ENCODE measurements around the gene TCTA. TPM values are rescaled to one million over a fixed set of nuclear protein-coding genes. Genes with fewer than 3 reads are reported as not detected.
A peak's percentile ranks its signal among the peaks of the same experiment; 100 is the strongest.
"Not testable (repeated sequence)": the region's sequence is repeated elsewhere in the genome, so short reads cannot be mapped to it uniquely, and the experiment has no call there.

Gene TCTA
- total RNA-seq, 2 experiments from 2014 or later = 9.4 to 9.5 TPM

DNA sequence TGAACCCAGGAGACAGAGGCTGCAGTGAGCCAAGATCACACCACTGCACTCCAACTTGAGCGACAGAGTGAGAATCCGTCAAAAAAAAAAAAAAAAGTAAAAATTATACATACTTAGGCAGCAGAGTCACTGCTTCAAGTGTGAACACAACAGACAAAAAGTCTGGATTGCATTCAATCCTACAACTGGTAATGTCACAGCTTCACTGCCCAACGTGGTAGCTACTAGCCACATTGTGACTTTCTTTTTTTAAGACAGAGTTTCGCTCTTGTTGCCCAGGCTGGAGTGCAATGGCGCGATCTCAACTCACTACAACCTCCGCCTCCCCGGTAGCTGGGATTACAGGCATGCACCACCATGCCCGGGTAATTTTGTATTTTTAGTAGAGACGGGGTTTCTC is 20.9 kb upstream of the TCTA start:
- H3K27me3 Mint-ChIP-seq (ENCODE audit: low read depth); DNase-seq; intact Hi-C loops (cut with micrococcal nuclease); H3K27ac Mint-ChIP-seq; H3K4me3 Mint-ChIP-seq; H3K9me3 Mint-ChIP-seq; CTCF ChIA-PET: not testable (repeated sequence)
- Mint-ChIP-seq H3K4me1 (ENCODE audit: low read depth) (peaks cover 53% of the 10 kb centered on the region), H3K36me3 (ENCODE audit: low read depth) (peaks cover 19% of the 10 kb centered on the region)

DNA sequence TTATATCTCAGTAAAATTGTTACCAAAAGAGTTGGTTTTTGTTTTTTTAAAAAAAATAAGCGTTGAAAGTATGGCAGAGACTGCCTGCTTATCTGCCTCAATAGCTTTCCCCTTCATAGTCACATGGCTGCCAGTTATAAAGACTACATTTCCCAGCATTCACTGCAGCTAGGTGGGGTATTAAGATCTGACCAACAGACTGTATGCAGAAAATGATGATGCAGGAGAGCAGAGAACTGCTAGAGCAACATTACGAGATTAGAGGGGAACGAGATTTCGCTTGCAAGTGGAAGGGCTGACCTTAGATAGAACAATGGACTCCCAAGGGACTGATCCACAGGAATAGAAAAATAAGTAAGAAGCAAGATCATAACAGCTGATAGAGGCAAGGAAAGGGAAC is 14.8 kb upstream of the TCTA start:
- H3K36me3 Mint-ChIP-seq (ENCODE audit: low read depth) = peaks cover 28% of the 10 kb centered on the region
- H3K4me3 Mint-ChIP-seq = no peak overlapping the region
- intact Hi-C loops (cut with micrococcal nuclease) = no loop called here

DNA sequence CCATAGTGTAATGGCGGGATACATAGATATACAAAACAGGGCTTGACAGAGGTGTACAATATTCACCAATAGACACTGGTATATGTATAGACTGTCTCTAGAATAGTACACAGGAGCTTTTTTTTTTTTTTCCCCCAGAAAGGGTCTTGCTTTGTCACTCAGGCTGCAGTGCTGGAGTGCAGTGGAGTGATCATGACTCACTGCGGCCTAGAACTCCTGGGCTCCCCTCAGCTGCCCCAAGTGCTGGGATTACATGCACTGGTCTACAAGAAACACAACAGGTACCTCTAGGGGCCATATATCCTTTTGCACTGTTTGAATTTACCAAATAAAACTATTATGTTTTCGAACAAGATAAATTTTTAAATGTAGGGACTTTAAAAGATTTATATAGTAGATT is 12.8 kb upstream of the TCTA start:
- Mint-ChIP-seq H3K27ac (no peak overlapping the region), H3K27me3 (ENCODE audit: low read depth) (no peaks in the 10 kb centered on the region), H3K4me1 (ENCODE audit: low read depth) (peaks cover 58% of the 10 kb centered on the region), H3K9me3 (no peaks in the 10 kb centered on the region), H3K4me3 (no peak overlapping the region), H3K36me3 (ENCODE audit: low read depth) (peaks cover 30% of the 10 kb centered on the region)
- no peak for DNase-seq
- CTCF ChIA-PET = no interaction called here
- intact Hi-C loops (cut with micrococcal nuclease) = no loop called here

More for the DNA sequence above, 14.8 kb upstream of the TCTA start:
- no peaks in the 10 kb centered on the region for H3K9me3 Mint-ChIP-seq
- H3K27me3 Mint-ChIP-seq (ENCODE audit: low read depth) = no peaks in the 10 kb centered on the region
- peaks cover 63% of the 10 kb centered on the region for H3K4me1 Mint-ChIP-seq (ENCODE audit: low read depth)
- CTCF ChIA-PET = no interaction called here
- no peak for DNase-seq
- no peak overlapping the region for H3K27ac Mint-ChIP-seq

DNA sequence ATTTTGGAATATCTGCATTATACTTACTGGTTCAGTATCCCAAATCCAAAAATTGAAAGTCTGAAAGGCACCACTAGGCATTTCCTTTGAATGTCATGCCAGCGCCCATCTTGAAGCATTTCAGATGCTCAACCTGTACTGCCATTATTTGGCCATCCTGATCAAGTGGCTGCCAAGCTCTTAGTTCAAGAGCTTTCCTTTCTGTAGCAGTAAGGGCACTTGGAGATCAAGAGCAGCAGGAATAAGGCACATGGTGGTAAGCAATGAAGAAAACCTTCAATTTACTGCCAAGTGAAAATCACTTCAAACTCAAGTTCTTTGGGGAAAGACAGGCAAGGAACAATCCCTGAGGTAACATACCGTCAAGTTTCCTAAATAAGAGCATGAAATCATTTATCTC is 10.5 kb upstream of the TCTA start:
- CTCF ChIA-PET = interaction anchor here (0.7 to 1.0 kb wide), 2 partner anchors 19 to 48 kb away, joined by 3 to 5 read pairs; no protein-coding TSS in a partner anchor
- peaks cover 19% of the 10 kb centered on the region for H3K36me3 Mint-ChIP-seq (ENCODE audit: low read depth)

DNA sequence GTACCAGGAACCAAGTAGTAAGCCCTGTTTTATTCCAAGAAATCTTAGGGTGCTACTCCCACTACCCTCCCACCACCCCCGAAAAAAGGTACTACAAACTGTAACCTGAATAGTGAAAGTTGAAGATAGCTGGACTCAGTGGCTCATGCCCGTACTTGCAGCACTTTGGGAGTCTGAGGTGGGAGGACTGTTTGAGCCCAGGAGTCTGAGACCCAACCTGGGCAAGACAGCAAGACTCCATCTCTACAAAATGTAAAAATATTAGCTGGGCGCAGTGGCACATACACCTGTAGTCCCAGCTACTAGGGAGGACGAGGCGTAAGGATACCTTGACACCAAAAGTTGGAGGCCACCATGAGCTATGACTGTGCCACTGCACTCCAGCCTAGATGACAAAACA is 8.3 kb upstream of the TCTA start:
- H3K27me3 Mint-ChIP-seq (ENCODE audit: low read depth) = no peaks in the 10 kb centered on the region
- peaks cover 17% of the 10 kb centered on the region for H3K36me3 Mint-ChIP-seq (ENCODE audit: low read depth)
- CTCF ChIA-PET = interaction anchor here (0.6 to 0.7 kb wide), 2 partner anchors 39 to 301 kb away, joined by 3 to 6 read pairs; no protein-coding TSS in a partner anchor
- intact Hi-C loops (cut with micrococcal nuclease) = no loop called here
- H3K4me1 Mint-ChIP-seq (ENCODE audit: low read depth) = peaks cover 60% of the 10 kb centered on the region
- H3K4me3 Mint-ChIP-seq = no peak overlapping the region
- H3K27ac Mint-ChIP-seq = no peak overlapping the region
- no peak for DNase-seq
- H3K9me3 Mint-ChIP-seq = no peaks in the 10 kb centered on the region

More for the DNA sequence above, 10.5 kb upstream of the TCTA start:
- Mint-ChIP-seq H3K27me3 (ENCODE audit: low read depth) (no peaks in the 10 kb centered on the region), H3K9me3 (no peaks in the 10 kb centered on the region), H3K4me1 (ENCODE audit: low read depth) (peaks cover 54% of the 10 kb centered on the region), H3K4me3 (no peak overlapping the region), H3K27ac (no peak overlapping the region)
- intact Hi-C loops (cut with micrococcal nuclease) = no loop called here
- DNase-seq = no peak

DNA sequence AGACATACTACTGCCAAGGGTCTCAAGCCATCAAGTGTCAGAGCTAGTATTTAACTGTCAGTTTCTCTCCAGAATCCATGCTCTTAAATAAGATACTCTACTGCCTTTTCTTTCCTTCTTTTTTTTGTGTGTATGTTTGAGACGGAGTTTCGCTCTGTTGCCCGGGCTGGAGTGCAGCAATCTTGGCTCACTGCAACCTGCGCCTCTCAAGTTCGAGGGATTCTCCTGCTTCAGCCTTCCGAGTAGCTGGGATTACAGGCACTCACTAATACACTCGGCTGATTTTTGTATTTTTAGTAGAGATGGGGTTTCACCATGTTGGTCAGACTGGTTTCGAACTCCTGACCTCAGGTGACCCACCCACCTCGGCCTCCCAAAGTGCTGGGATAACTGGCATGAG is 6.7 kb upstream of the TCTA start:
- H3K27me3 Mint-ChIP-seq (ENCODE audit: low read depth); H3K9me3 Mint-ChIP-seq; DNase-seq; CTCF ChIA-PET; intact Hi-C loops (cut with micrococcal nuclease); H3K4me3 Mint-ChIP-seq: not testable (repeated sequence)
- Mint-ChIP-seq H3K27ac (peak overlapping the region; percentile 71), H3K4me1 (ENCODE audit: low read depth) (peaks cover 59% of the 10 kb centered on the region), H3K36me3 (ENCODE audit: low read depth) (peaks cover 12% of the 10 kb centered on the region)

DNA sequence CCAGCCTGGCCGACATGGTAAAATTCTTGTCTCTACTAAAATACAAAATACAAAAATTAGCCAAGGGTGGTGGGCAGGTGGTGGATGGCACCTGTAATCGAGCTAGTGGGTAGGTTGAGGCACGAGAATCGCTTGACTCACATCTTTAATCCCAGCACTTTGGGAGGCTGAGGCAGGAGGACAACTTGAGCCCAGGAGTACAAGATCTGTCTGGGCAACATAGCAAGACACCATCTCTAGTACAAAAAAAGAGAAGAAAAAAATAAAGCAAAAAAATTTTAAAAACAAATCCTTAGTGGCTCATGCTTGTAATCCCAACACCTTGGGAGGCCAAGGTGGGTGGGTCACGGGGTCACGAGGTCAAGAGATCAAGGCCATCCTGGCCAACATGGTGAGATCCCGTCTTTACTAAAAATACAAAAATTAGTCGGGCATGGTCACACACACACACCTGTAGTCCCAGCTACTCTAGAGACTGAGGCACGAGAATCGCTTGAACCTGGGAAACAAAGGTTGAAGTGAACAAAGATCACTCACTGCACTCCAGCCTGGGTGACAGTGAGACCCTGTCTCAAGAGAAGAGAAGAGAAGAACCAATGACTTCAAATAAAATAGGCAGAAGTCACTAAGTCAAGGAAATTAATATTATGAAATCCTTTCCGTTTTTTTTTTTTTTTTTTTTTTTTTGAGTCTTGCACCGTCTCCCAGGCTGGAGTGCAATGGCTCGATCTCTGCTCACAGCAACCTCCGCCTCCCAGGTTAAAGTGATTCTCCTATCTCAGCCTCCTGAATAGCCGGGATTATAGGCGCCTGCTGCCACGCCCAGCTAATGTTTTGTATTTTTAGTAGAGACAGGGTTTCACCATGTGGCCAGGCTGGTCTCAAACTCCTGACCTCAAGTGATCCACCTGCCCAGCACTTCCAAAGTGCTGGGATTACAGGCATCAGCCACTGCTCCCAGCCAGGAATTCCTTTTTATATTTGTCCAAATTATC is 5.4 kb upstream of the TCTA start:
- Mint-ChIP-seq H3K27ac (no peak overlapping the region), H3K9me3 (no peaks in the 10 kb centered on the region), H3K4me1 (ENCODE audit: low read depth) (peaks cover 50% of the 10 kb centered on the region), H3K27me3 (ENCODE audit: low read depth) (no peaks in the 10 kb centered on the region), H3K4me3 (no peak overlapping the region), H3K36me3 (ENCODE audit: low read depth) (peaks cover 15% of the 10 kb centered on the region)
- CTCF ChIA-PET = no interaction called here
- DNase-seq = no peak
- intact Hi-C loops (cut with micrococcal nuclease) = no loop called here

DNA sequence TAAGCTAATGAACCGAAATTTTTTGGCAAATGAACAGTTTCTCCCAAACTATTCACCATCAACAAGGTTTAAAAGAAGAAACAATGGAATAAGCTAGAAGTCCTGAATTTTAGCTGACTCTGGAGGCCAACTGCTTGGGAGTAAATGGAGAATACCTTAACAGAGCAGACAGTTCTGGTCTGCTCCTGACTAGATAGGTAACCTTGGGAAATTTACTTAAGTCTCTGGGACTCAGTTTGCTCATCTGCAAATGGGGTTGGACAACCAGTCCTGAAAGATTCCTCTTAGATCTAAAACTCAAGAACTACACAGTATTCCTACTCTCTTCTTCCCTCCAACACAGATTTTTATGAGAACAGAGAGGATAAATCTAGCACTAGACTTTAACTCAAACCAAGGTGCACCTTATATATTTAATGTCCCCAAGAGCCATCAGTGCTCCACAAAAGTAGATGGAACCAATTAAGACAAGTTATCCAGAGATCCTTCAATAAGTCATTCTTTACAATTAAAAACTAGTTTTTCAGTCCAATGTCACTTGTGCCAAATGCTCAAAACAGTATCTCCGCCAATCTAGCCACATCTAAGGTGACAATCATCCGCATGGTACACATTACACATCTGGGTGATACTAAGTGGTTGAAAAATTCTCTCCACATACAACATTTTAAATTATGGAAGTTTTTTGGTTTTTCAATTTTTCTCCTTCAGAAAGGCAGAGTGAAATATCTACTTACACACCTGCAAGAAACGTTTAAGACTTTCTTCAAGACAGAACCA is 2.0 kb upstream of the TCTA start:
- Mint-ChIP-seq H3K36me3 (ENCODE audit: low read depth) (peaks cover 13% of the 10 kb centered on the region), H3K27ac (peak overlapping the region; percentile 89), H3K4me3 (peak overlapping the region; percentile 92), H3K4me1 (ENCODE audit: low read depth) (peaks cover 64% of the 10 kb centered on the region), H3K27me3 (ENCODE audit: low read depth) (no peaks in the 10 kb centered on the region), H3K9me3 (no peaks in the 10 kb centered on the region)
- peak; percentile 41 for DNase-seq
- intact Hi-C loops (cut with micrococcal nuclease) = loop anchor here (1.0 to 5.0 kb wide), 2 partner anchors 33 to 312 kb away; partner anchors contain the start of gene GMPPB
- CTCF ChIA-PET = no interaction called here

DNA sequence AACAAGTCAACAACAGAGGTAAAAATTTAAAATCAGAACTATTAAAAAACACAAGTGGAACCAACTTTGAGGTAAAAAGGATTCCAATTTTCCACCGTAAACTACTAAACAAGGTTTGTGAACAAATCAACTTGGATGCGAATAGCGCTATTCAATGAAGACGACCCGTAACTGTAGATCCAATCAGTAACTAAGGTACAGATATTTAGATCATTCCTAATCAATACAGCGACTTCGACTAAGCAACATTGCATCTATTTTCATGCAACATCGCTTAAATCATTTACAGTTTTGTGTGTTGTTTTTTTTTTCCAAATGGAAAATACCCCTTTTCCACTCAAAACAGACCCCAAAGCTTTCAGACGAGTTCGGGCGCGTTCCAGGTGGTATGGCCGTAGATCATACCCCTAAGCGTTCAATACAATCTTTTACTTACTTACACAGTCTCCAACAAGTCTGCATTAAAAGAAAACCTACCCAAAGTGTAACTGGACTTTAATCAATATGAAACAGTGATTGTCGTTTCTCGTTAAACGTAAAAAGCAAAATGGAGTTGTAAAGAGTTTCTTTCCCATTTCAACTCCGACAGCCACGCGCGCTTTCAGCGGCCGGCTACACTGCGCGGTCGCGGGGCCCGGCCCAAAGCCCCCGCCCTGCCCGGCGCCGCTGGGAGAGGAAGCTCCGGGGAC is 1.2 kb upstream of the TCTA start:
- H3K36me3 Mint-ChIP-seq (ENCODE audit: low read depth) = peaks cover 13% of the 10 kb centered on the region
- no peaks in the 10 kb centered on the region for H3K27me3 Mint-ChIP-seq (ENCODE audit: low read depth)
- DNase-seq = no peak
- CTCF ChIA-PET = interaction anchor here (0.6 kb wide), 1 partner anchor 74 kb away, joined by 4 read pairs; no protein-coding TSS in a partner anchor
- H3K27ac Mint-ChIP-seq = peak overlapping the region; percentile 89
- intact Hi-C loops (cut with micrococcal nuclease) = loop anchor here (1.0 to 5.0 kb wide), 2 partner anchors 34 to 311 kb away; partner anchors contain the start of gene GMPPB
- H3K4me1 Mint-ChIP-seq (ENCODE audit: low read depth) = peaks cover 64% of the 10 kb centered on the region
- H3K4me3 Mint-ChIP-seq = peak overlapping the region; percentile 92
- H3K9me3 Mint-ChIP-seq = no peaks in the 10 kb centered on the region

DNA sequence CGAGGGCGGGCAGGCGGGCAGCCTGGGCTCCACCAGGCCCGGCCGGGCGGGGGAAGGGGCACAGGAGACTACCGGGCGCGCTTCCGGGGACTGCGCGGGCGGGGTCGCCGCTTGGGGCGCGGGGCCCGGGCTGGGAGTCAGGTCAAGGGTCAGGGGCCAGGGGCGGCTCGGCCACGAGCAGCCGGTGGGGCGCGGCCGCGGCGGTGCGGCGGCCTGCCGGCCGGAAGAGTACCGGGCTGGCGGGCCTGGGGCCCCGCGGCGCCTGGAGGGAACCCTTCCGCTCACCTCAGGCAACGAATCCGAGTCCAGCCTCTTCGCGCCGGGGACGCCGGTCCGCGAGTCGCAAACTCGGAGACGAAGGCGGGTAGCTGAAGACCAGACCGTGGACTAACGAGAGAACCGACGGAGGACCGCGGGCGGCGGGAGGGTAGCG is 672 bp upstream of the TCTA start:
- Mint-ChIP-seq H3K27ac (peak overlapping the region; percentile 92), H3K4me3 (peak overlapping the region; percentile 94), H3K4me1 (ENCODE audit: low read depth) (peaks cover 64% of the 10 kb centered on the region), H3K9me3 (no peaks in the 10 kb centered on the region), H3K36me3 (ENCODE audit: low read depth) (peaks cover 15% of the 10 kb centered on the region), H3K27me3 (ENCODE audit: low read depth) (no peaks in the 10 kb centered on the region)
- intact Hi-C loops (cut with micrococcal nuclease) = loop anchor here (5.0 kb wide), 1 partner anchor 311 kb away; the partner anchor contains the start of gene GMPPB
- DNase-seq = peak; percentile 65
- CTCF ChIA-PET = interaction anchor here (0.6 kb wide), 1 partner anchor 74 kb away, joined by 4 read pairs; no protein-coding TSS in a partner anchor

DNA sequence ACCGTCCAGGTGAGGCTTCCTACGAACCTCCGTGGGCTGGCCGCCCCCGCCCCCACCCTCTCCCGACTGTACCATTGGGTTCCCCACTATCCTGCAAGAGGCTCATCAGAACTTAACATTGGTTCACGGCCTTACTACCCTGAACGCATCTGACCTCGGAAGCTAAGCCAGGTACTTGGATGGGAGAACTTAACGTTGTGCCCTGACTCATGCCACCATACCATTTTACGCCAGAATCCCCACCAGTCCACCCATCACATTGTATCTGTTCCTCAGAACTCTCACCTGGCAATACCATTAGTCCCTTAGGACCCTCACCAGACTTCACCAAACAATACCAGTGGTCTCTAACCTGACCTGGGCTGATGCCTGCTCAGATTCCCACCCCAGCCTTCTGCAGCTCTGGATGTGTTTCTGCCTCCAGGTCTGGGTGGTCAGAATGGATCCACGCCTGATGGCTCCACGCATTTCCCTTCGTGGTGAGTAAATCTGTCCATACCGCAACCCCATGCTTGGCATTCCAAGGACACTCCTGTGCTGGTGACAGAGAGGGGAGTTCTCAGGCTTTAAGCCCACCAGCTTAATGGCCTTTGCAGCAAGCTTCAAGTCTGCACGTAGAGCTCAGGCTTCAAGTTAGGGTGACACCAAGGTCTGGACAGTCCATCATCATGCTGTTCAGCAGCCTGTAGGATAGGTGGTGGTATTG is 562 bp downstream of the TCTA start:
- intact Hi-C loops (cut with micrococcal nuclease) = loop anchor here (1.0 to 5.0 kb wide), 11 partner anchors 9 to 494 kb away; partner anchors contain the start of genes APEH, ARIH2, BSN and DAG1
- Mint-ChIP-seq H3K27ac (peak overlapping the region; percentile 92), H3K4me3 (peak overlapping the region; percentile 94), H3K36me3 (ENCODE audit: low read depth) (peaks cover 16% of the 10 kb centered on the region), H3K27me3 (ENCODE audit: low read depth) (no peaks in the 10 kb centered on the region), H3K4me1 (ENCODE audit: low read depth) (peaks cover 64% of the 10 kb centered on the region), H3K9me3 (no peaks in the 10 kb centered on the region)
- no peak for DNase-seq
- CTCF ChIA-PET = interaction anchor here (0.9 to 1.4 kb wide), 3 partner anchors 16 to 72 kb away, joined by 3 to 4 read pairs (median 3); partner anchors contain the start of gene NICN1
